ENCODE results near the gene POLR1E.

POLR1E gene

DNA sequence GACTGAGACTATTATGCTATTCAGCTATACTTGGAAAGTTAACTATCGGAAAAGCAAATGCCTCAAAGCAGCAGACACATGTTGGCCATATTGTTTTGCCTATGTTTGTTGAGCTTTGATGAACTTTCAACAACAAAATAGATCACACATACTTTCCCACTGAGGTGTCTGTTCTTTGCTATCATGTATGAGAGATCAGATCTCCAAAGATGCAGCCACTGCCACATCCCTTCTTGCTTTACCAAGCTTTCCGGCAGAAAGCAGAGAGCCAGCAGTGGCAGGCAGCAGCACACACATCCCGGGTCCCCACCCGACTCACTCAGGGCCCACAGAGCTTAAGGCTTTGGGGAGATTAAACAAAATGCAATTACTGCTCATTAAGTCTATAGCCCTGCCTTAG lies 39.3 kb upstream of the POLR1E start:
- H3K27me3 ChIP-seq (ENCODE audit: insufficient read depth, poor library complexity, severe bottlenecking) = no peaks in the 10 kb centered on the region
- no peak overlapping the region for H3K27ac ChIP-seq (replicated peaks)
- no peak for TF ChIP-seq CTCF (IDR thresholded peaks at IDR 0.05; ENCODE audit: insufficient read depth, low read length)
- TF ChIP-seq GABPA (IDR thresholded peaks at IDR 0.05; ENCODE audit: low read depth) = no peak
- TF ChIP-seq SPI1 (IDR thresholded peaks at IDR 0.05; ENCODE audit: borderline replicate concordance, low read depth) = no peak
- no peak for TF ChIP-seq POLR2AphosphoS5 (IDR thresholded peaks at IDR 0.05; ENCODE audit: low read depth)
- TF ChIP-seq REST (IDR thresholded peaks at IDR 0.05; ENCODE audit: insufficient replicate concordance, low read depth) = no peak
- H3K4me3 ChIP-seq (replicated peaks; ENCODE audit: insufficient read depth, low read length) = no peak overlapping the region
- DNase-seq (ENCODE audit: low read depth in 1 of 2, low spot score in 1 of 2) = no peak

DNA sequence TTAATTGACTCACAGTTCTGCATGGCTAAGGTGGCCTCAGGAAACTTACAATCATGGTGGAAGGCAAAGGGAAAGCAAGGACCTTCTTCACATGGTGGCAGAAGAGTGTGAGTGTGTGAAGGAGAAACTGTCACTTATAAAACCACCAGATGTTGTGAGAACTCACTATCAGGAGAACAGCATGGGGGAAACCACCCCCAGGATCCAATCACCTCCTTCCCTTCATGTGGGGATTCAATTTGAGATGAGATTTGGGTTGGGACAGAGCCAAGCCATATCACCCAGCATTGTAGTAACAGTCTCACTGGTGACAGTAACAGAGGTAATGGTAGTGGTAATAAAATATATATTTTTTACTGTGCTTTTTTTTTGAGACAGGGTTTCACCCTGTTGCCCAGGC lies 38.6 kb upstream of the POLR1E start:
- DNase-seq (ENCODE audit: low read depth in 1 of 2, low spot score in 1 of 2) = no peak
- Histone ChIP-seq H3K27ac (replicated peaks) (no peak overlapping the region), H3K27me3 (ENCODE audit: insufficient read depth, poor library complexity, severe bottlenecking) (no peaks in the 10 kb centered on the region)

More for the DNA sequence above, 38.6 kb upstream of the POLR1E start:
- H3K4me3 ChIP-seq (replicated peaks; ENCODE audit: insufficient read depth, low read length) = no peak overlapping the region
- TF ChIP-seq CTCF (IDR thresholded peaks at IDR 0.05; ENCODE audit: insufficient read depth, low read length) = no peak
- no peak for TF ChIP-seq GABPA (IDR thresholded peaks at IDR 0.05; ENCODE audit: low read depth)
- no peak for TF ChIP-seq REST (IDR thresholded peaks at IDR 0.05; ENCODE audit: insufficient replicate concordance, low read depth)
- no peak for TF ChIP-seq SPI1 (IDR thresholded peaks at IDR 0.05; ENCODE audit: borderline replicate concordance, low read depth)
- TF ChIP-seq POLR2AphosphoS5 (IDR thresholded peaks at IDR 0.05; ENCODE audit: low read depth) = no peak

Data from HL-60 (cell line).